ENCODE measurements around the gene ANKRD33B. TPM values are rescaled to one million over a fixed set of nuclear protein-coding genes. Genes with fewer than 3 reads are reported as not detected.

The ANKRD33B gene
- total RNA-seq, 1 donor from 2014 or later = 4.0 TPM

DNA sequence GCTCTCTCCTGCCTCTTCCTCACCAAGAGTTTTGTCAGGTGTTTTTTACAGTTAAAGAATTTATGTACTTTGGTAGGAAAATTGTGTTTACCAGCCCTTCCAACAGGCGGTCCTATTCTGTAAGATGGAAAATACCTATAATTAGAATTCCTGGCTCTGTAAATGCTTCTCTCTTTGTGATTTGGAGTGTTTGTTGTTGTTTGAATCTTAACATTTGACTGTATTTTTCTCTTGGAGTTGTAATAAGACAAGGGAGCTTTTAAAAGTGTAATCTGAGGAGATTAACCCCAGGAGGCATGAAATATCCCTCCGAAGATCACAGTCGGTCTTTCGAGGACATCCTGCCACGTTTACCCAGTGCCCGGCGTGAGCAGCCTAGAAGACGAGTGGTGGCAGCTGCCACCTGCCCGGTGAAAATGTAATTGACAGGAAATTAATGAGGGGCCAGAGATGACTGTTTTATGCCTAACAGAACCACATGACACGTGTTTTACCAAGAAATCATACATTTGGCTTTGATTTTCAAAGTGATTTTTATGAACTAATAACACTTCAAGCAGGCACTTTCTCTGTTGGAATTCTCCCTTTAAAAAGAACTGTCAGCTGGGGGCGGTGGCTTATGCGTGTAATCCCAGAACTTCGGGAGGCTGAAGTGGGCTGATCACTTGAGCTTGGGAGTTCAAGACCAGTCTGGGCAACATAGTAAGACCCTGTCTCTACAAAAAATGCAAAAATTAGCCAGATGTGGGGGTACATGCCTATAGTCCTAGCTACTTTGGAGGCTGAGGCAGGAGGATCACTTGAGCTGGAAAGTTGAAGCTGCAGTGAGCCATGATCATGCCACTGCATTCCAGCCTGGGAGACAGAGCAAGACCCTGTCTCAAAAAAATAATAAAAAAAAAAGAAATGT, 20.0 kb downstream of the ANKRD33B start:
- peaks cover 2% of the 10 kb centered on the region for H3K27me3 Mint-ChIP-seq (ENCODE audit: low read depth)
- no peak overlapping the region for H3K4me3 Mint-ChIP-seq (ENCODE audit: unreplicated experiment)
- H3K4me1 Mint-ChIP-seq (ENCODE audit: low read depth) = peaks cover 21% of the 10 kb centered on the region
- DNase-seq (ENCODE audit: low spot score) = no peak
- no peak overlapping the region for H3K27ac Mint-ChIP-seq (ENCODE audit: unreplicated experiment)
- peaks cover 2% of the 10 kb centered on the region for H3K36me3 Mint-ChIP-seq (ENCODE audit: low read depth)
- H3K9me3 Mint-ChIP-seq (ENCODE audit: low read depth) = peaks cover 6% of the 10 kb centered on the region
- TF ChIP-seq, protein P1, sequence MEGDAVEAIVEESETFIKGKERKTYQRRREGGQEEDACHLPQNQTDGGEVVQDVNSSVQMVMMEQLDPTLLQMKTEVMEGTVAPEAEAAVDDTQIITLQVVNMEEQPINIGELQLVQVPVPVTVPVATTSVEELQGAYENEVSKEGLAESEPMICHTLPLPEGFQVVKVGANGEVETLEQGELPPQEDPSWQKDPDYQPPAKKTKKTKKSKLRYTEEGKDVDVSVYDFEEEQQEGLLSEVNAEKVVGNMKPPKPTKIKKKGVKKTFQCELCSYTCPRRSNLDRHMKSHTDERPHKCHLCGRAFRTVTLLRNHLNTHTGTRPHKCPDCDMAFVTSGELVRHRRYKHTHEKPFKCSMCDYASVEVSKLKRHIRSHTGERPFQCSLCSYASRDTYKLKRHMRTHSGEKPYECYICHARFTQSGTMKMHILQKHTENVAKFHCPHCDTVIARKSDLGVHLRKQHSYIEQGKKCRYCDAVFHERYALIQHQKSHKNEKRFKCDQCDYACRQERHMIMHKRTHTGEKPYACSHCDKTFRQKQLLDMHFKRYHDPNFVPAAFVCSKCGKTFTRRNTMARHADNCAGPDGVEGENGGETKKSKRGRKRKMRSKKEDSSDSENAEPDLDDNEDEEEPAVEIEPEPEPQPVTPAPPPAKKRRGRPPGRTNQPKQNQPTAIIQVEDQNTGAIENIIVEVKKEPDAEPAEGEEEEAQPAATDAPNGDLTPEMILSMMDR (IDR thresholded peaks at IDR 0.05) = no peak

DNA sequence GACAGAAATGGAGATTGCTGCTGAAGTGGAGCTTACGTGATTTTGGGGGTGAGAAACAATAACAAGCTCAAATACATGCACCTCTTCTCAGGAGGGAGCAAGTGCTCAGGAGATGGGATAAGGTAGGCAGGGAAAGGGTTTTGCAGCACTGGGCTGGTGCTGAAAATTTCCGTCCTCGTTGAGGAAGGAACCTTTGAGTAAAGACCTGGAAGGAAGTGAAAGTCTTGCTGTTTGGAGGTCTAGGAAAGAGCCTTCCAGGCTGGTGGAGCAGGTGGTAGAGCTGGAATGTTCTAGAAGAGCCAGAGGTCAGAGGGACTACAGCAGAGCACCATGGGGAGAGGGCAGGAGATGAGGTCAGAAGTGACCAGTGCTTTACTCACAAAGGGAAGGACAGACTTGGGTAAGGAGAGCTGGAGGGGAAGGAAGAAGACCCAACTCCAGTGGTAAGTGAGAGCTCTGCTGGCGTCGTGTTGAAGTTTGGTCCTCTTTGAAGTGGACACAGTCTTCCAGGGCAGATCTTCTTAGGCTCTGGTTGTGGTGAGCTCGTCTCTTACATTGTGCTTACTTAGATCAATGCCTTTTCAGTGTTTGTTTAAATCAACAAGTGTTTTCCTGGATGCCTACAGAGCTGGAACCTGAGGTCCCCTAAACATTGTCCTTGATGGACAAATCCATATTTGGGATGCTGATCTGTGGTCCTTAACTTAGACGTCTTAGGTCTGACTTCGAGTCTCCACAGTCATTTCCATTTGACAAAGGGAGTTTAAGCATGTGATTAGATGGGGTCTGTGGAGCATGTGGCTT, 21.0 kb downstream of the ANKRD33B start:
- no peak for DNase-seq (ENCODE audit: low spot score)
- H3K4me1 Mint-ChIP-seq (ENCODE audit: low read depth) = peaks cover 21% of the 10 kb centered on the region
- peaks cover 2% of the 10 kb centered on the region for H3K27me3 Mint-ChIP-seq (ENCODE audit: low read depth)
- H3K4me3 Mint-ChIP-seq (ENCODE audit: unreplicated experiment) = no peak overlapping the region
- peaks cover 2% of the 10 kb centered on the region for H3K36me3 Mint-ChIP-seq (ENCODE audit: low read depth)
- TF ChIP-seq, protein P1 (IDR thresholded peaks at IDR 0.05) = no peak
- peaks cover 9% of the 10 kb centered on the region for H3K9me3 Mint-ChIP-seq (ENCODE audit: low read depth)
- no peak overlapping the region for H3K27ac Mint-ChIP-seq (ENCODE audit: unreplicated experiment)

GRCh38 chr5:10585518-10585915, 21.6 kb downstream of the ANKRD33B start:
- TF ChIP-seq, protein P1 (IDR thresholded peaks at IDR 0.05) = no peak
- DNase-seq (ENCODE audit: low spot score) = no peak
- H3K4me1 Mint-ChIP-seq (ENCODE audit: low read depth) = peaks cover 24% of the 10 kb centered on the region
- peaks cover 2% of the 10 kb centered on the region for H3K27me3 Mint-ChIP-seq (ENCODE audit: low read depth)
- peaks cover 2% of the 10 kb centered on the region for H3K36me3 Mint-ChIP-seq (ENCODE audit: low read depth)
- H3K4me3 Mint-ChIP-seq (ENCODE audit: unreplicated experiment) = no peak overlapping the region
- H3K27ac Mint-ChIP-seq (ENCODE audit: unreplicated experiment) = no peak overlapping the region
- peaks cover 9% of the 10 kb centered on the region for H3K9me3 Mint-ChIP-seq (ENCODE audit: low read depth)

DNA sequence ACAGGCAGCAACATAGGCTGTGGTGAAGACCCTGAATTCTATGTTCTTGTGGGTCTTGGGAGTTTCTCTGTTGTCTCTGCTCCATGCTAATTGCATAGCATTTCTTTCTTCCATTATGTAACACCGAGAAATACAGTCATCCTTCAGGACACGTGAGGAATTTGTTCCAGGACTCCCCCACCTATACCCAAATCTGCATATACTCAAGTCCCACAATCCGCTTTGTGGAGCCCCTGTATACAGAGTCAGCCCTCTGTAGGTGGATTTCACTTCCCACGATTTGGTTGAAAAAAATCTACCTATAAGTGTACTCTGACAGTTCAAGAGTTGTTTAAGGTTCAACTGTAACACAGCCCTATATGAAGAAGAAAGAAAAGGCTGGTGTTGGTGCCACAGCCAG, 22.1 kb downstream of the ANKRD33B start:
- TF ChIP-seq, protein P1 (IDR thresholded peaks at IDR 0.05) = no peak
- Mint-ChIP-seq H3K4me3 (ENCODE audit: unreplicated experiment) (no peak overlapping the region), H3K4me1 (ENCODE audit: low read depth) (peaks cover 29% of the 10 kb centered on the region), H3K27ac (ENCODE audit: unreplicated experiment) (no peak overlapping the region), H3K9me3 (ENCODE audit: low read depth) (peaks cover 9% of the 10 kb centered on the region), H3K36me3 (ENCODE audit: low read depth) (peaks cover 2% of the 10 kb centered on the region), H3K27me3 (ENCODE audit: low read depth) (peaks cover 2% of the 10 kb centered on the region)
- DNase-seq (ENCODE audit: low spot score) = no peak

DNA sequence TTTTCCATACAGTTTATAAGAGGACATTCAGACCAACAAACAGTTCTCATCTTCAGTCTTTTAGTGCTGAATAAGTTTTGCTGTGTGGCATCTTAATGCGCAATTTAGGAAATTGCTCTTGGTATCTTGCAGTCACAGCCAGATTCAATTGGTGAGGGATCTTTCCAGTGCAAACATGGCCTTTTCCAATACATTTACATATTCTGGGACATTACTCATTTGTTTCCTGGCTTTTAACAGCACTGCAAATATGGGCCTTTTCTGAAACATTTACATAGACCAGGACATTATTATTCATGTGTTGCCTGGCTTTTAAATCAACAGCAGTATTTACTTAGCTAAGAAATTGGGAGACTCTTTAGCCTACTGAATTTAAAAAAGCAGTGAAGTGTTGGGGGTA, 22.7 kb downstream of the ANKRD33B start:
- Mint-ChIP-seq H3K27ac (ENCODE audit: unreplicated experiment) (no peak overlapping the region), H3K36me3 (ENCODE audit: low read depth) (no peaks in the 10 kb centered on the region), H3K9me3 (ENCODE audit: low read depth) (peaks cover 6% of the 10 kb centered on the region), H3K4me3 (ENCODE audit: unreplicated experiment) (no peak overlapping the region), H3K27me3 (ENCODE audit: low read depth) (peaks cover 2% of the 10 kb centered on the region), H3K4me1 (ENCODE audit: low read depth) (peaks cover 31% of the 10 kb centered on the region)
- TF ChIP-seq, protein P1 (IDR thresholded peaks at IDR 0.05) = no peak
- DNase-seq (ENCODE audit: low spot score) = no peak

Data from chondrocyte (in vitro differentiated cells).